GM23248 (cell line): Measurements from ENCODE around the gene UNC5A.

Experiments
- EZH2 ChIP-seq: fragments of 200-600 bp; sonication (generic); IDR thresholded peaks from 2 replicates; pipeline ENCODE4 v1.6.1; 2018; ENCODE audit warnings: antibody characterized with exemption, mild to moderate bottlenecking; ENCODE audit not compliant: insufficient read depth, poor library complexity, severe bottlenecking
- EZH2phosphoT487 ChIP-seq: fragments of 200-600 bp; sonication (generic); IDR thresholded peaks from 2 replicates; pipeline ENCODE4 v1.6.1; 2018; ENCODE audit warnings: antibody characterized with exemption, moderate library complexity, mild to moderate bottlenecking, low read depth; ENCODE audit not compliant: insufficient read depth

- TF ChIP-seq EZH2phosphoT487 (no peak), EZH2 (no peak)
Observed at GRCh38 chr5:176776141-176776865, 34.1 kb upstream of the UNC5A start.
